Panc1 (cell line): ENCODE results near the gene GFI1B. TPM values are rescaled to one million over a fixed set of nuclear protein-coding genes. Genes with fewer than 3 reads are reported as not detected.

Experiments used
- ATAC-seq: fragments of 200-7000 bp; cut with Tn5 transposase; 2 replicates; pipeline ENCODE4 v1.9.1; 2020; ENCODE audit warnings: mild to moderate bottlenecking, moderate library complexity
- BruUV-seq: library from RNA; stranded (reverse); fragments of 400-500 nt; replicated peaks from 2 replicates; lab custom pipeline; 2021; lab: Mats Ljungman, UMichigan
- CTCF ChIA-PET: fragments of 300-600 bp; sonication (Branson Sonifier 250); formaldehyde crosslinking; loops from one replicate; lab custom pipeline; 2022; ENCODE audit warnings: antibody characterized with exemption; lab: Charles Lee
- POLR2A ChIA-PET: fragments of 300-600 bp; sonication (Branson Sonifier 250); formaldehyde crosslinking; loops from one replicate; lab custom pipeline; 2022; ENCODE audit warnings: antibody characterized with exemption; lab: Charles Lee
- DNase-seq: peaks from one replicate; pipeline ENCODE4 v3.0.0-alpha.2; 2010; ENCODE audit warnings: low read depth, low spot score
- H3K27ac ChIP-seq: 2 replicates; pipeline ENCODE4 v1.5.1; 2011; ENCODE audit warnings: mild to moderate bottlenecking, low read length, inconsistent platforms
- H3K27me3 ChIP-seq: fragments of 200-500 bp; sonication (Bioruptor generic); 2 replicates; pipeline ENCODE4 v1.6.0; 2014; ENCODE audit warnings: low read length, inconsistent platforms; ENCODE audit not compliant: control insufficient read depth, insufficient read depth
- H3K36me3 ChIP-seq: fragments of 200-500 bp; sonication (Bioruptor generic); 2 replicates; pipeline ENCODE4 v1.5.1; 2014; ENCODE audit warnings: inconsistent platforms, mild to moderate bottlenecking, low read length, moderate library complexity; ENCODE audit not compliant: control insufficient read depth, insufficient read depth
- H3K4me1 ChIP-seq: 2 replicates; pipeline ENCODE4 v1.5.1; 2011; ENCODE audit warnings: inconsistent platforms, mild to moderate bottlenecking, low read length, moderate library complexity; ENCODE audit not compliant: control insufficient read depth, insufficient read depth
- H3K4me3 ChIP-seq, 2 experiments: 2 replicates each; pipeline ENCODE4 v1.5.1; 2011 to 2012; ENCODE audit warnings: low read depth in 2 of 2, low read length in 2 of 2, mild to moderate bottlenecking in 2 of 2, inconsistent platforms in 1 of 2, moderate library complexity in 1 of 2
- H3K9me3 ChIP-seq: fragments of 200-500 bp; sonication (Bioruptor generic); 2 replicates; pipeline ENCODE4 v1.5.1; 2014; ENCODE audit warnings: low read depth, mild to moderate bottlenecking, inconsistent platforms, low read length, moderate library complexity; ENCODE audit not compliant: control insufficient read depth, insufficient read depth
- CTCF ChIP-seq: fragments of 450-650 bp; IDR thresholded peaks from 2 replicates; pipeline ENCODE4 v1.5.1; 2017; ENCODE audit warnings: mild to moderate bottlenecking
- POLR2AphosphoS5 ChIP-seq: IDR thresholded peaks from 2 replicates; pipeline ENCODE4 v1.6.1; 2012; ENCODE audit warnings: mild to moderate bottlenecking, low read depth, low read length, moderate library complexity
- SIN3A ChIP-seq: IDR thresholded peaks from 2 replicates; pipeline ENCODE4 v1.6.1; 2012; ENCODE audit warnings: low read depth, mild to moderate bottlenecking, low read length, moderate library complexity, borderline replicate concordance; ENCODE audit not compliant: insufficient read depth
- TCF7L2 ChIP-seq: IDR thresholded peaks from 2 replicates; pipeline ENCODE4 v1.6.1; 2011; ENCODE audit warnings: mild to moderate bottlenecking, low read depth, low read length, inconsistent platforms
- in situ Hi-C: cut with HindIII; loops from 2 replicates; pipeline ENCODE4 v1.10.0; 2016; ENCODE audit warnings: low sequenced_read_pairs, low pct_unique_long_range_greater_than_20kb
- intact Hi-C: fragments of 100-400 bp; cut with micrococcal nuclease; formaldehyde crosslinking; loops from one replicate; pipeline ENCODE4 v1.10.0; 2022; ENCODE audit not compliant: unreplicated experiment
- total RNA-seq: library from RNA; stranded (reverse); gene quantifications from one replicate; pipeline ENCODE4 v1.2.1, GENCODE V29; 2021; ENCODE audit not compliant: unreplicated experiment
- TF ChIP-seq, protein P1 (sequence below), 2 experiments: IDR thresholded peaks; 2 replicates each; pipeline ENCODE4 v1.6.1; 2011 to 2012; ENCODE audit warnings: low read depth in 2 of 2, control low read depth in 1 of 2, low read length in 1 of 2, mild to moderate bottlenecking in 1 of 2, moderate library complexity in 1 of 2; ENCODE audit not compliant: insufficient read depth in 1 of 2

The GFI1B gene
- total RNA-seq, 1 experiment from 2014 or later = 0.08 TPM

DNA sequence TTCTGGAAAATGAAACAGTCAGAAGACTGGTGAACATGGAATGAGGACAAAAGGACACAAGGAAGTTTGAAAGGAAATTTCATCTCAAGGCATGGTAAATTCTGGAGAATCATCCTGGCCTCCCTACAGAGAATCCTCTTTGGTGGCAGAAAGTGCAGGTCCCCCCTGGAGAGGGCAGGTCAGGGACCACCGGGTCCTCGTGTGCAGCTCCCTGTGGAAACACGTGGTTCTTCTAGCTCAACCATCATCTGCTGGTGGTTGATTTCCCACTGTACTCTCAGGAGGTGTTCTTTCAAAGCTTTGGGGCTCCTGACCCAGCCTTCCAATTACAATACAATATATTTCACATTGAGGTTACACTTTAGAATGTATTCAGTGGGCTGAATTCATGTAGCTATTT is 49.7 kb downstream of the GFI1B start:
- H3K27me3 ChIP-seq = no peaks in the 10 kb centered on the region
- DNase-seq (no peak), ATAC-seq (no peak)
- TSS peak; percentile 66 for BruUV-seq
- no peak overlapping the region for H3K4me3 ChIP-seq
- TF ChIP-seq, protein P1, sequence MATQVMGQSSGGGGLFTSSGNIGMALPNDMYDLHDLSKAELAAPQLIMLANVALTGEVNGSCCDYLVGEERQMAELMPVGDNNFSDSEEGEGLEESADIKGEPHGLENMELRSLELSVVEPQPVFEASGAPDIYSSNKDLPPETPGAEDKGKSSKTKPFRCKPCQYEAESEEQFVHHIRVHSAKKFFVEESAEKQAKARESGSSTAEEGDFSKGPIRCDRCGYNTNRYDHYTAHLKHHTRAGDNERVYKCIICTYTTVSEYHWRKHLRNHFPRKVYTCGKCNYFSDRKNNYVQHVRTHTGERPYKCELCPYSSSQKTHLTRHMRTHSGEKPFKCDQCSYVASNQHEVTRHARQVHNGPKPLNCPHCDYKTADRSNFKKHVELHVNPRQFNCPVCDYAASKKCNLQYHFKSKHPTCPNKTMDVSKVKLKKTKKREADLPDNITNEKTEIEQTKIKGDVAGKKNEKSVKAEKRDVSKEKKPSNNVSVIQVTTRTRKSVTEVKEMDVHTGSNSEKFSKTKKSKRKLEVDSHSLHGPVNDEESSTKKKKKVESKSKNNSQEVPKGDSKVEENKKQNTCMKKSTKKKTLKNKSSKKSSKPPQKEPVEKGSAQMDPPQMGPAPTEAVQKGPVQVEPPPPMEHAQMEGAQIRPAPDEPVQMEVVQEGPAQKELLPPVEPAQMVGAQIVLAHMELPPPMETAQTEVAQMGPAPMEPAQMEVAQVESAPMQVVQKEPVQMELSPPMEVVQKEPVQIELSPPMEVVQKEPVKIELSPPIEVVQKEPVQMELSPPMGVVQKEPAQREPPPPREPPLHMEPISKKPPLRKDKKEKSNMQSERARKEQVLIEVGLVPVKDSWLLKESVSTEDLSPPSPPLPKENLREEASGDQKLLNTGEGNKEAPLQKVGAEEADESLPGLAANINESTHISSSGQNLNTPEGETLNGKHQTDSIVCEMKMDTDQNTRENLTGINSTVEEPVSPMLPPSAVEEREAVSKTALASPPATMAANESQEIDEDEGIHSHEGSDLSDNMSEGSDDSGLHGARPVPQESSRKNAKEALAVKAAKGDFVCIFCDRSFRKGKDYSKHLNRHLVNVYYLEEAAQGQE (IDR thresholded peaks at IDR 0.05; ENCODE audit: insufficient read depth in 1 of 2, low read depth in 2 of 2, low read length in 1 of 2) = no peak
- TF ChIP-seq CTCF (no peak), SIN3A (no peak), POLR2AphosphoS5 (no peak), TCF7L2 (no peak)
- intact Hi-C loops = no loop called here
- H3K36me3 ChIP-seq = no peaks in the 10 kb centered on the region; the same call in 1 of the 2 replicates
- CTCF ChIA-PET = no interaction called here
- POLR2A ChIA-PET = no interaction called here
- no peaks in the 10 kb centered on the region for H3K9me3 ChIP-seq
- in situ Hi-C loops = no loop called here
- H3K27ac ChIP-seq = no peak overlapping the region
- H3K4me1 ChIP-seq = no peaks in the 10 kb centered on the region; the same call in 1 of the 2 replicates

DNA sequence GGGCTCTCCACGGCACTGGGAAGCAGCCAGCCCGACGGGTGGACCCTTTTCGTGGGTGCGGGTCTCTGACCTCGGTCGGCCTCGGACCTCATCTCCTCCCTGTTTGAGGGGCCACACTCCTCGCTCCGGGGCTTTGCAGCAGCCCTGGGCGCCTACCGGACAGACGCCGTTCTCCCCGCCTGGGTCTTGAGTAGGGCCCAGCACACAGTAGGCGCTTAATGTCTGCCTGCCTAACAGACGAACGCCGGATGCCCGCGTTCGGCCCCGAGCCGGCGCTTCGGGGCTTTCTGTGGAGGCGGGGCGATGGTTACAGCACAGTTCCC is 51.5 kb downstream of the GFI1B start:
- BruUV-seq = TSS peak; percentile 99
- in situ Hi-C loops = no loop called here
- H3K36me3 ChIP-seq = no peaks in the 10 kb centered on the region; the same call in 1 of the 2 replicates
- peak overlapping the region; percentile 79 to 87 for H3K4me3 ChIP-seq
- TF ChIP-seq CTCF = no peak
- no peak for TF ChIP-seq POLR2AphosphoS5
- TF ChIP-seq, protein P1 (IDR thresholded peaks at IDR 0.05; ENCODE audit: insufficient read depth in 1 of 2, low read depth in 2 of 2, low read length in 1 of 2) = no peak
- TF ChIP-seq TCF7L2 = no peak
- H3K27me3 ChIP-seq = no peaks in the 10 kb centered on the region
- ATAC-seq (peak; percentile 38), DNase-seq (no peak)
- ChIA-PET CTCF (interaction anchor here (0.6 kb wide), 2 partner anchors 69 to 497 kb away, joined by 4 read pairs; no protein-coding TSS in a partner anchor), POLR2A (no interaction called here)
- intact Hi-C loops = no loop called here
- H3K27ac ChIP-seq = peak overlapping the region; percentile 85
- no peaks in the 10 kb centered on the region; the same call in 1 of the 2 replicates for H3K4me1 ChIP-seq
- H3K9me3 ChIP-seq = no peaks in the 10 kb centered on the region
